Esophagus squamous epithelium (tissue), 4 donors: ENCODE results near the gene DNAL4.

ENCODE experiments used
- CTCF ChIP-seq, 6 experiments: fragments of 450-650 bp in 4 of 6; fragments of 200-600 bp in 2 of 6; sonication (generic) in 2 of 6; IDR thresholded peaks; one replicate each; pipeline ENCODE4 v1.5.1; 2016 to 2019; ENCODE audit warnings: antibody characterized with exemption in 6 of 6, mild to moderate bottlenecking in 4 of 6, moderate library complexity in 4 of 6
- POLR2A ChIP-seq, 4 donors: fragments of 450-650 bp; IDR thresholded peaks; one replicate each; pipeline ENCODE4 v1.6.1; 2017; ENCODE audit warnings: antibody characterized with exemption in 4 of 4, mild to moderate bottlenecking in 4 of 4, moderate library complexity in 3 of 4

- TF ChIP-seq CTCF (IDR thresholded peaks at IDR 0.05), result no peak
- no peak for TF ChIP-seq POLR2A (IDR thresholded peaks at IDR 0.05)
Measured at GRCh38 chr22:38750104-38750503, 43.8 kb downstream of the DNAL4 start.
